NCI-H1694 (cell line): ENCODE data around the gene HBB.
"Not testable (repeated sequence)": the region's sequence is repeated elsewhere in the genome, so short reads cannot be mapped to it uniquely, and the experiment has no call there.

Experiments
- DNase-seq: peaks from one replicate; lab custom pipeline; 2025; lab: John Stamatoyannopoulos, UW

Gene HBB

DNA sequence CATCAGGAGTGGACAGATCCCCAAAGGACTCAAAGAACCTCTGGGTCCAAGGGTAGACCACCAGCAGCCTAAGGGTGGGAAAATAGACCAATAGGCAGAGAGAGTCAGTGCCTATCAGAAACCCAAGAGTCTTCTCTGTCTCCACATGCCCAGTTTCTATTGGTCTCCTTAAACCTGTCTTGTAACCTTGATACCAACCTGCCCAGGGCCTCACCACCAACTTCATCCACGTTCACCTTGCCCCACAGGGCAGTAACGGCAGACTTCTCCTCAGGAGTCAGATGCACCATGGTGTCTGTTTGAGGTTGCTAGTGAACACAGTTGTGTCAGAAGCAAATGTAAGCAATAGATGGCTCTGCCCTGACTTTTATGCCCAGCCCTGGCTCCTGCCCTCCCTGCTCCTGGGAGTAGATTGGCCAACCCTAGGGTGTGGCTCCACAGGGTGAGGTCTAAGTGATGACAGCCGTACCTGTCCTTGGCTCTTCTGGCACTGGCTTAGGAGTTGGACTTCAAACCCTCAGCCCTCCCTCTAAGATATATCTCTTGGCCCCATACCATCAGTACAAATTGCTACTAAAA lies at the start of gene HBB:
Gene HBB (minus strand): TSS at position 340 of the 579 bp plus-strand sequence. CDS start 50 bp downstream, at position 290.
- DNase-seq = no peak

DNA sequence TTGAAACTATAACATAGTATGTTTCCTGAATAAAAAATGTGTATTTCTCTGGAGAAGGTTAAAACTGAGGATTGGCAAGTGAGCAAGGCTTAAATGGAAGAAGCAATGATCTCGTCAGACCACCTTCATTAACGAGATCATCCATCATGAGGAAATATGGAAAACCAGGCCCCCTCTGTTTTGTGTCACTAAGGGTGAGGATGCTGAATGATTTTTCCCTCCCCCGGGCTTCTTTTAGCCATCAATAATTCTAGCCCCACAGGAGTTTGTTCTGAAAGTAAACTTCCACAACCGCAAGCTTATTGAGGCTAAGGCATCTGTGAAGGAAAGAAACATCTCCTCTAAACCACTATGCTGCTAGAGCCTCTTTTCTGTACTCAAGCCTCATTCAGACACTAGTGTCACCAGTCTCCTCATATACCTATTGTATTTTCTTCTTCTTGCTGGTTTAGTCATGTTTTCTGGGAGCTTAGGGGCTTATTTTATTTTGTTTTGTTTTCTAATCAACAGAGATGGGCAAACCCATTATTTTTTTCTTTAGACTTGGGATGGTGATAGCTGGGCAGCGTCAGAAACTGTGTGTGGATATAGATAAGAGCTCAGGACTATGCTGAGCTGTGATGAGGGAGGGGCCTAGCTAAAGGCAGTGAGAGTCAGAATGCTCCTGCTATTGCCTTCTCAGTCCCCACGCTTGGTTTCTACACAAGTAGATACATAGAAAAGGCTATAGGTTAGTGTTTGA lies 48.7 kb upstream of the HBB start:
- no peak for DNase-seq

- DNase-seq = no peak
These were observed 47.5 kb upstream of the HBB start for GRCh38 chr11:5274395-5274794.

DNA sequence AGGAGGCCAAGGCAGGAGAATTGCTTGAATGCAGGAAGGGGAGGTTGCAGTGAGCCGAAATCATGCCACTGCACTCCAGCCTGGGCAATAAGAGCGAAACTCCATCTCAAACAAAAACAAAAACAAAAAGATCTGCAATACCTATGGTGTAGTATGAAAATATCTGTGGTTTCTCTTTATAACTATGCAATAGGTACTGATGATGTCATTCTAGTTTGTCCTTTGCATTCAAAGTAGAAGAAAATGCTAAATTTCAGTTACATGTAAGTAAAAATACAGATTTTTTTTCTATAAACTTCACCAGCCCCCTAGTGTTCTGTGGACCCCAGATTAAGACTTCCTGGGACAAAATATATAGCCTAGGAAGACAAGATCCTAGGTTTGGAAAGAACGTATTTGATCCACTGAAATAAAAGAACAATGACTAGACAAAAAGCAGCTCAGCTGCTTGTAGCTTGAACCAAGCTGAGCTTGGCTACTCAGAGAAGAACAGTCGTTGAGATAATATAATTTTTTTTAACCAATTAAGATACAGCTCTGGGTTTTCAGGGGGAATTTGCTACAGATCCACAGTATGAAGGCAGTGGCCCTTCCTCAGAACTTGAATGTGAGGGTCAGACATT lies 45.6 kb upstream of the HBB start:
- DNase-seq = no peak

GRCh38 chr11:5269715-5270147 lies 42.9 kb upstream of the HBB start, which contains the start of gene HBE1:
TSS of gene HBE1 (minus strand) at chr11:5269945. CDS start at chr11:5269890, 55 bp downstream.
- DNase-seq = no peak

- DNase-seq = no peak
These were observed 40.2 kb upstream of the HBB start for GRCh38 chr11:5267033-5267563.

GRCh38 chr11:5266609-5267008 lies 39.7 kb upstream of the HBB start:
- DNase-seq = no peak

- no peak for DNase-seq
These were observed 39.0 kb upstream of the HBB start for GRCh38 chr11:5265832-5266231.

- DNase-seq = no peak
These were observed 31.8 kb upstream of the HBB start for GRCh38 chr11:5258543-5259262.

GRCh38 chr11:5257296-5257695 lies 30.4 kb upstream of the HBB start:
- DNase-seq = no peak

GRCh38 chr11:5254646-5255413 lies 28.0 kb upstream of the HBB start, which contains the start of gene HBG2:
TSS of gene HBG2 (minus strand) at chr11:5254781. CDS start at chr11:5254728, 53 bp downstream.
- not testable (repeated sequence) for DNase-seq

GRCh38 chr11:5254023-5254422 lies 27.2 kb upstream of the HBB start:
- DNase-seq = not testable (repeated sequence)

DNA sequence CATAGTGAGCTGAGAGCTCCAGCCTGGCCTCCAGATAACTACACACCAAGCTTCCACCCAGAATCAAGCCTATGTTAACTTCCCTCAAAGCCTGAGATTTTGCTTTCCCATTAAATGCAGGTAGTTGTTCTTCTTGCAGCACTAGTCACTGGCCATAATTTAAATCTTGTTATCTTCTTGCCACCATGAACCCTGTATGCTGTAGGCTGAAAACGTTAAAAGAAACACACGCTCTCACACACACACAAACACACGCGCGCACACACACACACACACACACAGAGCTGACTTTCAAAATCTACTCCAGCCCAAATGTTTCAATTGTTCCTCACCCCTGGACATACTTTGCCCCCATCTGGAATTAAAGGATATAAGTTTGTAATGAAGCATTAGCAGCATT lies 26.6 kb upstream of the HBB start:
- DNase-seq = not testable (repeated sequence)

DNA sequence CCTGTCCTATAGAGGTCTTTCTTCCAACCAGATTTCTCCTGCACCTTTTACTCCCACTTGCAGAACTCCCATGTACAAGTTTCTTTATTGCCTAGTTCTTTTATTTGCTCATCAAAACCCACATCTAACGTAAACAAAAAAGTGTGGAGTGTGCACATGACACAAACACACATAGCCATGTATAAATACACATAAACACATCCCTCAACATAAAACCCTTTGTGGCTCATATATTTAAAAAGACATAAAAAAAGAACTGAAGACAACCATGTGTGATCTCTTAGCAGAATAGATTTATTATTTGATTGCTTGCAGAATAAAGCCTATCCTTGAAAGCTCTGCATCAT lies 26.0 kb upstream of the HBB start:
- no peak for DNase-seq

GRCh38 chr11:5252192-5252918 lies 25.5 kb upstream of the HBB start:
- DNase-seq = no peak

GRCh38 chr11:5251746-5252145 lies 24.9 kb upstream of the HBB start:
- DNase-seq = no peak

DNA sequence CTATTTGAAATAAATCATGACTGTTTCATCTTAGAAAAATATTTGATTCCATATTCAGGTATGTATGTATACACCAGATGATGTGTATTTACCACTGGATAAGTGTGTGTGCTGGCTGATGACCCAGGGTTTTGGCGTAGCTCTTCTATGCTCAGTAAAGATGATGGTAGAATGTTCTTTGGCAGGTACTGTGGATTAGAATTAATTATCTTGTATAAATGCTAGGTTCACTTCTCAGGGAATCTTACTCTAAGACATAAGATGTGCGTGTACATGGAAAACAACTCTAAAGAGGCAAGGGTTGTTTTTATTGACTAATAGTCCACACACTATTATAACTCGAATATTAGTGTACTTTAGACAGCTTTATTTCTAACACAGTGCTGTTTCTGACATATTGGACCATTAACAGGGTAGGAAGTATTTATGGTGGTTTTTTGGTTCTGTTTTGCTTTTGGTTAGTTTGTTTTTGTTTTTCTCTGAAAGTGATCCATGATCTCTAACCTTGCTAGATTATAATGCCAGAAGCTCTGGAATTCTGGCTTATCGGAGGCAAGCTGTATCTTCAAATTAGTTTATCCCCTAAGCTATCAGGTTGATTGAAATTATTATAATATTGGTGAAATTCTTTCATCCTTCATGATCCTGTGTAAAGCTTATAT lies 23.8 kb upstream of the HBB start:
- DNase-seq = no peak

DNA sequence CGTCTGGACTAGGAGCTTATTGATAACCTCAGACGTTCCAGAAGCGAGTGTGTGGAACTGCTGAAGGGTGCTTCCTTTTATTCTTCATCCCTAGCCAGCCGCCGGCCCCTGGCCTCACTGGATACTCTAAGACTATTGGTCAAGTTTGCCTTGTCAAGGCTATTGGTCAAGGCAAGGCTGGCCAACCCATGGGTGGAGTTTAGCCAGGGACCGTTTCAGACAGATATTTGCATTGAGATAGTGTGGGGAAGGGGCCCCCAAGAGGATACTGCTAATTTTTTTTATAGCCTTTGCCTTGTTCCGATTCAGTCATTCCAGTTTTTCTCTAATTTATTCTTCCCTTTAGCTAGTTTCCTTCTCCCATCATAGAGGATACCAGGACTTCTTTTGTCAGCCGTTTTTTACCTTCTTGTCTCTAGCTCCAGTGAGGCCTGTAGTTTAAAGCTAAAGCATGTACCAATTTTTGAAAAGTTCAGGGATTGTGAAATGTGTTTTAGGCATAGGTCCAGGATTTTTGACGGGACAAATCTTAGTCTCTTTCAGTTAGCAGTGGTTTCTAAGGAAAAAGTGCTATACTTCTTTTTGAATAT lies 23.0 kb upstream of the HBB start, which contains the start of gene HBG1:
Gene HBG1 (minus strand): TSS at position 51 of the 590 bp plus-strand sequence. CDS start 53 bp downstream, outside the sequence.
- not testable (repeated sequence) for DNase-seq

GRCh38 chr11:5248498-5248897 lies 21.6 kb upstream of the HBB start:
- DNase-seq = not testable (repeated sequence)
